Breast epithelium (tissue), 4 donors: ENCODE measurements around the gene RALY. TPM values are rescaled to one million over a fixed set of nuclear protein-coding genes. Genes with fewer than 3 reads are reported as not detected.

Experiments
- DNase-seq, 2 donors: peaks; one replicate each; pipeline ENCODE4 v3.0.0-alpha.2; 2019; ENCODE audit warnings: low spot score in 2 of 2
- H3K27ac ChIP-seq, 2 donors: fragments of 200-600 bp; sonication (generic) in 1 of 2; one replicate each; pipeline ENCODE4 v1.5.1; 2016 to 2019; ENCODE audit warnings: mild to moderate bottlenecking in 1 of 2
- H3K27me3 ChIP-seq, 2 donors: fragments of 200-600 bp; sonication (generic) in 1 of 2; one replicate each; pipeline versions ENCODE4 v1.5.1 to v1.6.0; 2017 to 2019; ENCODE audit warnings: control low read depth in 1 of 2, mild to moderate bottlenecking in 1 of 2
- H3K36me3 ChIP-seq: fragments of 200-600 bp; one replicate; pipeline ENCODE4 v1.5.1; 2019
- H3K4me1 ChIP-seq, 2 donors: fragments of 200-600 bp; sonication (generic); one replicate each; pipeline ENCODE4 v1.5.1; 2016 to 2019; ENCODE audit warnings: control low read depth in 1 of 2
- H3K4me3 ChIP-seq, 3 donors: fragments of 200-600 bp; sonication (generic); 1 replicate in 2 of 3; 2 replicates in 1 of 3; pipeline ENCODE4 v1.5.1; 2016 to 2019; ENCODE audit warnings: mild to moderate bottlenecking in 3 of 3, moderate library complexity in 2 of 3
- H3K9me3 ChIP-seq, 2 donors: fragments of 200-600 bp; sonication (generic) in 1 of 2; one replicate each; pipeline ENCODE4 v1.5.1; 2016 to 2019; ENCODE audit warnings: control low read depth in 1 of 2
- POLR2A ChIP-seq: fragments of 450-650 bp; IDR thresholded peaks from one replicate; pipeline ENCODE4 v1.6.1; 2016; ENCODE audit warnings: antibody characterized with exemption, mild to moderate bottlenecking, moderate library complexity
- POLR2AphosphoS5 ChIP-seq, 3 donors: sonication (generic); formaldehyde crosslinking; IDR thresholded peaks; one replicate each; pipeline ENCODE4 v1.6.1; 2017; ENCODE audit warnings: antibody characterized with exemption in 3 of 3
- intact Hi-C: fragments of 100-400 bp; cut with DNase I; formaldehyde crosslinking; loops from one replicate; pipeline ENCODE4 v1.15.1; 2023; ENCODE audit warnings: low total_unique reads
- total RNA-seq, 3 donors: library from RNA; depleted of rRNA; stranded (reverse); fragments of >200 nt; gene quantifications; one replicate each; pipeline ENCODE4 v1.1.0, GENCODE V29; 2016
- TF ChIP-seq, protein P1 (sequence below), 3 donors: fragments of 450-650 bp; IDR thresholded peaks; one replicate each; pipeline ENCODE4 v1.5.1; 2016 to 2017; ENCODE audit warnings: antibody characterized with exemption in 3 of 3, mild to moderate bottlenecking in 3 of 3, moderate library complexity in 3 of 3

The RALY gene
- total RNA-seq, 3 donors from 2014 or later = 73.5 to 120 (median 96.4) TPM

GRCh38 chr20:34069341-34070078, 75.8 kb downstream of the RALY start:
- H3K36me3 ChIP-seq = no peaks in the 10 kb centered on the region
- peak in 2 of 3 donors; percentile 41 to 58 for TF ChIP-seq POLR2AphosphoS5 (IDR thresholded peaks at IDR 0.05)
- TF ChIP-seq POLR2A = no peak
- TF ChIP-seq, protein P1, sequence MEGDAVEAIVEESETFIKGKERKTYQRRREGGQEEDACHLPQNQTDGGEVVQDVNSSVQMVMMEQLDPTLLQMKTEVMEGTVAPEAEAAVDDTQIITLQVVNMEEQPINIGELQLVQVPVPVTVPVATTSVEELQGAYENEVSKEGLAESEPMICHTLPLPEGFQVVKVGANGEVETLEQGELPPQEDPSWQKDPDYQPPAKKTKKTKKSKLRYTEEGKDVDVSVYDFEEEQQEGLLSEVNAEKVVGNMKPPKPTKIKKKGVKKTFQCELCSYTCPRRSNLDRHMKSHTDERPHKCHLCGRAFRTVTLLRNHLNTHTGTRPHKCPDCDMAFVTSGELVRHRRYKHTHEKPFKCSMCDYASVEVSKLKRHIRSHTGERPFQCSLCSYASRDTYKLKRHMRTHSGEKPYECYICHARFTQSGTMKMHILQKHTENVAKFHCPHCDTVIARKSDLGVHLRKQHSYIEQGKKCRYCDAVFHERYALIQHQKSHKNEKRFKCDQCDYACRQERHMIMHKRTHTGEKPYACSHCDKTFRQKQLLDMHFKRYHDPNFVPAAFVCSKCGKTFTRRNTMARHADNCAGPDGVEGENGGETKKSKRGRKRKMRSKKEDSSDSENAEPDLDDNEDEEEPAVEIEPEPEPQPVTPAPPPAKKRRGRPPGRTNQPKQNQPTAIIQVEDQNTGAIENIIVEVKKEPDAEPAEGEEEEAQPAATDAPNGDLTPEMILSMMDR (IDR thresholded peaks at IDR 0.05) = peak; percentile 56 to 91 (median 88)
- no peak overlapping the region for H3K4me3 ChIP-seq
- peak; percentile 73 to 76 for DNase-seq
- intact Hi-C loops = no loop called here
- H3K27ac ChIP-seq = peak overlapping the region in 1 of 2 donors; percentile 57
- no peaks in the 10 kb centered on the region for H3K27me3 ChIP-seq
- H3K9me3 ChIP-seq = no peaks in the 10 kb centered on the region
- H3K4me1 ChIP-seq = peaks cover 0 to 5% of the 10 kb centered on the region in 2 donors

GRCh38 chr20:34070079-34070439, 76.3 kb downstream of the RALY start:
- no peak for TF ChIP-seq POLR2AphosphoS5 (IDR thresholded peaks at IDR 0.05)
- TF ChIP-seq POLR2A = no peak
- TF ChIP-seq, protein P1 (IDR thresholded peaks at IDR 0.05) = no peak
- no peak for DNase-seq
- Histone ChIP-seq H3K4me1 (peaks cover 0 to 5% of the 10 kb centered on the region in 2 donors), H3K27me3 (no peaks in the 10 kb centered on the region), H3K4me3 (no peak overlapping the region), H3K9me3 (no peaks in the 10 kb centered on the region), H3K27ac (no peak overlapping the region), H3K36me3 (no peaks in the 10 kb centered on the region)
- intact Hi-C loops = no loop called here

DNA sequence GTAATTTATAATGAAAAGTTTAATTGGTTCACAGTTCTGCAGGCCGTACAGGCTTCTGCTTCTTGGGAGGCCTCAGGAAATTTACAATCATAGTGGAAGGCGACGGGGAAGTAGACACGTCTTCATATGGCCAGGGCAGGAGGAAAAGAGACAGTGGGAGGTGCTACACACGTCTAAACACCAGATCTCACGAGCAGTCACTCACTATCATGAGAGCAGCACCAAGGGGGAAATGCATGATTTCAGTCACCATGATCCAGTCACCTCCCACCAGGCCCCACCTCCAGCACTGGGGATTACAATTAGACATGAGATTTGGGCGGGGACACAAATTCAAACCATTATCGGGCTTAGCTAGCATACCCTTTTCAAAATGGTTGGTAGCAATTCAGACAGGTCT, 77.1 kb downstream of the RALY start:
- H3K36me3 ChIP-seq = no peaks in the 10 kb centered on the region
- no peaks in the 10 kb centered on the region for H3K9me3 ChIP-seq
- H3K27ac ChIP-seq = no peak overlapping the region
- no peak for DNase-seq
- H3K27me3 ChIP-seq = no peaks in the 10 kb centered on the region
- intact Hi-C loops = no loop called here
- peaks cover 0 to 5% of the 10 kb centered on the region in 2 donors for H3K4me1 ChIP-seq
- H3K4me3 ChIP-seq = no peak overlapping the region
- TF ChIP-seq POLR2A = no peak
- TF ChIP-seq, protein P1 (IDR thresholded peaks at IDR 0.05) = no peak
- no peak for TF ChIP-seq POLR2AphosphoS5 (IDR thresholded peaks at IDR 0.05)

DNA sequence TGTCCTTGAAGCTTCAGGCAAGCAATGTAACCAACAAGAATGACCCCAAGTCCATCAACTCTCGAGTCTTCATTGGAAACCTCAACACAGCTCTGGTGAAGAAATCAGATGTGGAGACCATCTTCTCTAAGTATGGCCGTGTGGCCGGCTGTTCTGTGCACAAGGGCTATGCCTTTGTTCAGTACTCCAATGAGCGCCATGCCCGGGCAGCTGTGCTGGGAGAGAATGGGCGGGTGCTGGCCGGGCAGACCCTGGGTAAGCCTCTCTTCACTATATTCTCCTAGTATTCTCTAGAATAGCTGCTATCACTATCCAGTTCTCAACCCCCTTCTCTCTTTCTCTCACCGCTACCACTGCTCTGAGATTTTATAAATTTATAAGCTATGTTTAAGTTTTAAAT, 78.4 kb downstream of the RALY start:
- intact Hi-C loops = no loop called here
- Histone ChIP-seq H3K27ac (no peak overlapping the region), H3K4me1 (peaks cover 0 to 5% of the 10 kb centered on the region in 2 donors), H3K27me3 (no peaks in the 10 kb centered on the region), H3K9me3 (no peaks in the 10 kb centered on the region), H3K4me3 (no peak overlapping the region), H3K36me3 (no peaks in the 10 kb centered on the region)
- no peak for DNase-seq
- TF ChIP-seq, protein P1 (IDR thresholded peaks at IDR 0.05) = no peak
- TF ChIP-seq POLR2A (no peak), POLR2AphosphoS5 (IDR thresholded peaks at IDR 0.05) (no peak)

GRCh38 chr20:34072778-34073177, 79.1 kb downstream of the RALY start:
- Histone ChIP-seq H3K27ac (no peak overlapping the region), H3K27me3 (no peaks in the 10 kb centered on the region), H3K4me3 (no peak overlapping the region), H3K4me1 (peaks cover 0 to 5% of the 10 kb centered on the region in 2 donors), H3K9me3 (no peaks in the 10 kb centered on the region), H3K36me3 (no peaks in the 10 kb centered on the region)
- no peak for DNase-seq
- intact Hi-C loops = no loop called here
- TF ChIP-seq, protein P1 (IDR thresholded peaks at IDR 0.05) = no peak
- TF ChIP-seq POLR2A = no peak
- no peak for TF ChIP-seq POLR2AphosphoS5 (IDR thresholded peaks at IDR 0.05)
